ENCODE data around the gene AHNAK2.
A peak's percentile ranks its signal among the peaks of the same experiment; 100 is the strongest.

The AHNAK2 gene

GRCh38 chr14:105023144-105023543 lies 45.0 kb upstream of the AHNAK2 start:
- H2AFZ ChIP-seq (ENCODE audit: low read length) = no peak overlapping the region
- no peaks in the 10 kb centered on the region for H3K9me3 ChIP-seq (ENCODE audit: low read length)
- H3K27ac ChIP-seq (ENCODE audit: low read depth, low read length, poor library complexity, severe bottlenecking) = no peak overlapping the region
- TF ChIP-seq EZH2 (IDR thresholded peaks at IDR 0.05; ENCODE audit: borderline replicate concordance, low read length) = no peak
- TF ChIP-seq, protein P1, sequence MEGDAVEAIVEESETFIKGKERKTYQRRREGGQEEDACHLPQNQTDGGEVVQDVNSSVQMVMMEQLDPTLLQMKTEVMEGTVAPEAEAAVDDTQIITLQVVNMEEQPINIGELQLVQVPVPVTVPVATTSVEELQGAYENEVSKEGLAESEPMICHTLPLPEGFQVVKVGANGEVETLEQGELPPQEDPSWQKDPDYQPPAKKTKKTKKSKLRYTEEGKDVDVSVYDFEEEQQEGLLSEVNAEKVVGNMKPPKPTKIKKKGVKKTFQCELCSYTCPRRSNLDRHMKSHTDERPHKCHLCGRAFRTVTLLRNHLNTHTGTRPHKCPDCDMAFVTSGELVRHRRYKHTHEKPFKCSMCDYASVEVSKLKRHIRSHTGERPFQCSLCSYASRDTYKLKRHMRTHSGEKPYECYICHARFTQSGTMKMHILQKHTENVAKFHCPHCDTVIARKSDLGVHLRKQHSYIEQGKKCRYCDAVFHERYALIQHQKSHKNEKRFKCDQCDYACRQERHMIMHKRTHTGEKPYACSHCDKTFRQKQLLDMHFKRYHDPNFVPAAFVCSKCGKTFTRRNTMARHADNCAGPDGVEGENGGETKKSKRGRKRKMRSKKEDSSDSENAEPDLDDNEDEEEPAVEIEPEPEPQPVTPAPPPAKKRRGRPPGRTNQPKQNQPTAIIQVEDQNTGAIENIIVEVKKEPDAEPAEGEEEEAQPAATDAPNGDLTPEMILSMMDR (IDR thresholded peaks at IDR 0.05; ENCODE audit: low read length) = no peak
- no peak overlapping the region for H3K4me2 ChIP-seq (ENCODE audit: low read length)
- H3K79me2 ChIP-seq (ENCODE audit: insufficient read depth, low read length) = peaks cover 23% of the 10 kb centered on the region
- peaks cover 49% of the 10 kb centered on the region for H3K4me1 ChIP-seq (ENCODE audit: insufficient read depth, low read length, severe bottlenecking)
- peaks cover 21% of the 10 kb centered on the region for H3K36me3 ChIP-seq (ENCODE audit: insufficient read depth, low read length)
- H3K4me3 ChIP-seq (ENCODE audit: low read depth, low read length, poor library complexity, severe bottlenecking) = no peak overlapping the region
- H3F3A ChIP-seq (ENCODE audit: insufficient read depth, low read length) = 0 out of 2 replicates have a peak, but pooled peaks cover 6% of the 10 kb centered on the region
- 0 out of 2 replicates have a peak, but pooled peaks cover 5% of the 10 kb centered on the region for H3K27me3 ChIP-seq (ENCODE audit: insufficient read depth, low read length)
- no peak overlapping the region for H3K9ac ChIP-seq (ENCODE audit: low read length)
- H4K20me1 ChIP-seq (ENCODE audit: insufficient read depth, low read length) = no peaks in the 10 kb centered on the region
- no peaks in the 10 kb centered on the region for H3K9me2 ChIP-seq (ENCODE audit: low read depth, low read length)

DNA sequence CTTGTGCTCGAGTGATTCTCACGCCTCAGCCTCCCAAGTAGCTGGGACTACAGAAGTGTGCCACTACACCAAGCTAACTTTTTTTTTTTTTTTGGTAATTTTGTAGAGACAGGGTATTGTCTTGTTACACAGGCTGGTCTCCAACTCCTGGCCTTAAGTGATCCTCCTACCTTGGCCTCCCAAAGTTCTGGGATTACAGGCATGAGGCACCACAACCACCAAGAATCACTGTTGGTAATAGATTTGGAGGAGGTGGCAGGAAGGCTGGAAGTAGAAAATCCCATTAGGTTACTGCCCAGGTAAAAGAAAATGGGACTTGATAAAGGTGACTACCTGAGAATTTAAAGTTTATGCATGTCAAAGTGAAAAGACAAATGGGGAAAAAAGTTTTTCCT lies 44.1 kb upstream of the AHNAK2 start:
- Histone ChIP-seq H3K9me3 (ENCODE audit: low read length) (no peaks in the 10 kb centered on the region), H3K27me3 (ENCODE audit: insufficient read depth, low read length) (no peaks in the 10 kb centered on the region), H3K9ac (ENCODE audit: low read length) (peak overlapping the region; percentile 97), H3K27ac (ENCODE audit: low read depth, low read length, poor library complexity, severe bottlenecking) (no peak overlapping the region), H3K9me2 (ENCODE audit: low read depth, low read length) (no peaks in the 10 kb centered on the region), H3F3A (ENCODE audit: insufficient read depth, low read length) (0 out of 2 replicates have a peak, but pooled peaks cover 6% of the 10 kb centered on the region), H3K4me3 (ENCODE audit: low read depth, low read length, poor library complexity, severe bottlenecking) (peak overlapping the region; percentile 87), H2AFZ (ENCODE audit: low read length) (no peak overlapping the region), H3K36me3 (ENCODE audit: insufficient read depth, low read length) (peaks cover 26% of the 10 kb centered on the region), H3K4me1 (ENCODE audit: insufficient read depth, low read length, severe bottlenecking) (peaks cover 56% of the 10 kb centered on the region), H3K4me2 (ENCODE audit: low read length) (peak overlapping the region; percentile 91), H3K79me2 (ENCODE audit: insufficient read depth, low read length) (peaks cover 32% of the 10 kb centered on the region), H4K20me1 (ENCODE audit: insufficient read depth, low read length) (no peaks in the 10 kb centered on the region)
- TF ChIP-seq, protein P1 (IDR thresholded peaks at IDR 0.05; ENCODE audit: low read length) = no peak
- no peak for TF ChIP-seq EZH2 (IDR thresholded peaks at IDR 0.05; ENCODE audit: borderline replicate concordance, low read length)

DNA sequence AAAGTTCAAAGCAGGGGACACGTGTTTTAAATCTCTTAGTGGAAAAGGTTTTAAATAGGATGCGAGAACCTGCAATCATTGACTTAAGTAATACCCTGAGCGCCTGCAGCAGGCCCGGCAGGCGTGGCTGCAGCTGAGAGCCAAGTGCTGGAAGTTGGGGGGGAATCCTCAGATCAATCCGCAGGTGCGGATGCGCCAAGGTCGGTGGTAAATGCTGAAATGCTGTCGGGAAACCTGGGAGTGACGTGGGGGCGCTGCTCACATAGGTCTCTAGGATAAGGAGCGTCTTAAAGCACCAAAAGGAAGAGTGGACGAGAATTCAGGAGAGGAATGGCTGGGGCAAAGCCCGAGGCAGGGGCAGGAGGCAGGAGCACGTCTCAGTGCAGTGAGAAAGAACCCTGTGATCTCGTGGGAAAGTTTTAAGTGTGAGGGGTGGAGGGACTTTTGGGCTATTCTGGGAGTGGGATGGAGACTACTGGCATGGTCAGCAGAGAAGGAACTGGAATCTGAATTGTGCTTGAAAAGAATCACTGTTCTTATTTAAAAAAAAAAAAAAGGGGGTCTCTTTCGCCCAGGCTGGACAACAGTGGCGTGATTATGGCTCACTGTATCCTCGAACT lies 43.6 kb upstream of the AHNAK2 start:
- Histone ChIP-seq H4K20me1 (ENCODE audit: insufficient read depth, low read length) (no peaks in the 10 kb centered on the region), H3F3A (ENCODE audit: insufficient read depth, low read length) (0 out of 2 replicates have a peak, but pooled peaks cover 6% of the 10 kb centered on the region), H2AFZ (ENCODE audit: low read length) (no peak overlapping the region), H3K4me1 (ENCODE audit: insufficient read depth, low read length, severe bottlenecking) (peaks cover 56% of the 10 kb centered on the region), H3K27ac (ENCODE audit: low read depth, low read length, poor library complexity, severe bottlenecking) (peak overlapping the region; percentile 55), H3K9ac (ENCODE audit: low read length) (peak overlapping the region; percentile 97), H3K36me3 (ENCODE audit: insufficient read depth, low read length) (peaks cover 29% of the 10 kb centered on the region), H3K9me3 (ENCODE audit: low read length) (no peaks in the 10 kb centered on the region), H3K4me3 (ENCODE audit: low read depth, low read length, poor library complexity, severe bottlenecking) (peak overlapping the region; percentile 87), H3K27me3 (ENCODE audit: insufficient read depth, low read length) (no peaks in the 10 kb centered on the region), H3K9me2 (ENCODE audit: low read depth, low read length) (no peaks in the 10 kb centered on the region), H3K79me2 (ENCODE audit: insufficient read depth, low read length) (peaks cover 37% of the 10 kb centered on the region), H3K4me2 (ENCODE audit: low read length) (peak overlapping the region; percentile 91)
- no peak for TF ChIP-seq EZH2 (IDR thresholded peaks at IDR 0.05; ENCODE audit: borderline replicate concordance, low read length)
- TF ChIP-seq, protein P1 (IDR thresholded peaks at IDR 0.05; ENCODE audit: low read length) = peak; percentile 57
